Panc1 (cell line): ENCODE results near the gene TBC1D17.

Experiments used
- POLR2AphosphoS5 ChIP-seq: IDR thresholded peaks from 2 replicates; pipeline ENCODE4 v1.6.1; 2012; ENCODE audit warnings: mild to moderate bottlenecking, low read depth, low read length, moderate library complexity
- TF ChIP-seq, protein P1 (sequence below): fragments of 450-650 bp; IDR thresholded peaks from 2 replicates; pipeline ENCODE4 v1.5.1; 2017; ENCODE audit warnings: mild to moderate bottlenecking

DNA sequence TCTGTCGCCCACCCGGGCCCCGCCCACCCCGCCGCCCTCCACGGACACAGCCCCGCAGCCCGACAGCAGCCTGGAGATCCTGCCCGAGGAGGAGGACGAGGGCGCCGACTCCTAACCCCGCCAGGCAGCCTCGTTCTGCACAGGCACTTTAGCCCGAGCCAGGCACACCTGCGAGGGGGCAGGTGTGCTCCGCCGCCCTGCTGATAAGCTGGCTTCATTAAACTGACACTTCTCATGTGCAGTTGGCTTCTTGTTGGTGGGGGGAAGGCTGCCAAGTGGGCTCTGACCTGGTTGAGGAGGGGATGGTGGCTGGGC lies 11.0 kb downstream of the TBC1D17 start:
- TF ChIP-seq, protein P1, sequence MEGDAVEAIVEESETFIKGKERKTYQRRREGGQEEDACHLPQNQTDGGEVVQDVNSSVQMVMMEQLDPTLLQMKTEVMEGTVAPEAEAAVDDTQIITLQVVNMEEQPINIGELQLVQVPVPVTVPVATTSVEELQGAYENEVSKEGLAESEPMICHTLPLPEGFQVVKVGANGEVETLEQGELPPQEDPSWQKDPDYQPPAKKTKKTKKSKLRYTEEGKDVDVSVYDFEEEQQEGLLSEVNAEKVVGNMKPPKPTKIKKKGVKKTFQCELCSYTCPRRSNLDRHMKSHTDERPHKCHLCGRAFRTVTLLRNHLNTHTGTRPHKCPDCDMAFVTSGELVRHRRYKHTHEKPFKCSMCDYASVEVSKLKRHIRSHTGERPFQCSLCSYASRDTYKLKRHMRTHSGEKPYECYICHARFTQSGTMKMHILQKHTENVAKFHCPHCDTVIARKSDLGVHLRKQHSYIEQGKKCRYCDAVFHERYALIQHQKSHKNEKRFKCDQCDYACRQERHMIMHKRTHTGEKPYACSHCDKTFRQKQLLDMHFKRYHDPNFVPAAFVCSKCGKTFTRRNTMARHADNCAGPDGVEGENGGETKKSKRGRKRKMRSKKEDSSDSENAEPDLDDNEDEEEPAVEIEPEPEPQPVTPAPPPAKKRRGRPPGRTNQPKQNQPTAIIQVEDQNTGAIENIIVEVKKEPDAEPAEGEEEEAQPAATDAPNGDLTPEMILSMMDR = no peak
- no peak for TF ChIP-seq POLR2AphosphoS5
